Muscle of arm (tissue), 12 donors: ENCODE data around the gene PRPF6. TPM values are rescaled to one million over a fixed set of nuclear protein-coding genes. Genes with fewer than 3 reads are reported as not detected.
A peak's percentile ranks its signal among the peaks of the same experiment; 100 is the strongest.

Experiments used
- DNase-seq: peaks from one replicate; pipeline ENCODE4 v3.0.0-alpha.2; 2013
- polyA plus RNA-seq, 12 donors: library from polyadenylated mRNA; unstranded; fragments of 120-200 nt; gene quantifications; one replicate each; pipeline ENCODE4 v1.2.1, GENCODE V29; 2013; ENCODE audit not compliant: insufficient read length in 12 of 12

The PRPF6 gene
- polyA plus RNA-seq, 12 donors: 39.8 to 62.5 (median 50.7) TPM; not detected in 1

- DNase-seq: no peak
Observed at GRCh38 chr20:64058536-64058935, 77.6 kb downstream of the PRPF6 start.

DNA sequence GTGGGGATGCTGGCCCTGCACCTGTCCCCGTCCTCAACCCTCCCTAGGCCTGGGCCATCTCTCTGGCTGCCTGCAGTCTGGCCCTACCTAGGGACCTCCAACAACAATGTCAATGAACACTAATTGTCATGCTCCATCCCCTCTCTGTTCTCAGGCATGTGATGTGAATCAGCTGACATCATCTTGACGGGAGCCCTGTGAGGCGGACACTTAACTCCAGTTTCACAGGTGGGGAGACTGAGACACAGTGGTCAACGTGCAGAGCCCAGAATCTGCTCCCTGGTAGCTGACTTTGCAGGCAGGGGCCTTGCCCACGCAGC, 81.3 kb downstream of the PRPF6 start:
- DNase-seq: no peak

DNA sequence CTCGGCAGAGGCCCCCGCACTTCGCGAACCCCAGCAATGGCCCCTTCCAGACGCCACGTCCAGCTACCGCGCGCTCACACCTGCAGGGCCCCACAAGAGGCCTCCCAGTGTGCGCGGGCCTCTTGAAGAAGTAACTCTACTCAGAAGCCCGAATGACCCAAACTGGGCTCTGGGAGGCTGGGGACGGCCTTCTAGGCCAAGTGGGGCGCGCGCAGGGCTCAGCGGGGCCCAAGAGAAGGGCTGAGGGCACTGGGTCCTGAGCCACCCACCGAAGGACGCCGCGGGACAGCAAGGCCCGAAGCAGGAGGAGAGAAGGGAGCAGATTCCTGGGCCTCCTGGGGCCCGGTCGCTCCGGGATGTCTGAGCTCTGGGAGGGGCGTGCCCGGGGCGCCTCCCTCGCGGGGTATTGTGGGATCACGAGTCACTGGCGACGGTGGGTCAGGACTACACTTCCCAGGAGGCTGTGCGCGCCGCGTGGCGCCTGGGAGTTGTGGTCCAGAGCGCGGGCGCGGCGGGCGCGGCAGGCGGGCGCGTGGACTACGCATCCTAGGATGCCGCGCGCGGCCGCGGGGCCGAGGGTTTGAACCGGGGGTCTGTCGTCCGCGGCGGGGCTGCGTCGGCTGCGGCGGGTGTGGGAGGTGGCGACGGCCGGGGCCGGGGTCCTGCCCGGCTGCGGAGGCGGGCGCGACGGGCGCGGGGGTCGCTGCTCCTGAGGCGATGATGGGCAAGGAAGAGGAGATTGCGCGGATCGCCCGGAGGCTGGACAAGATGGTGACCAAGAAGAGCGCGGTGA, 81.9 kb downstream of the PRPF6 start, which contains the start of gene TCEA2:
TSS of gene TCEA2 (plus strand) at position 603 of the 793 bp plus-strand sequence. CDS start at position 718, 115 bp downstream.
- peak; percentile 97 for DNase-seq

- no peak for DNase-seq
Observed at GRCh38 chr20:64063389-64064144, 82.6 kb downstream of the PRPF6 start.

DNA sequence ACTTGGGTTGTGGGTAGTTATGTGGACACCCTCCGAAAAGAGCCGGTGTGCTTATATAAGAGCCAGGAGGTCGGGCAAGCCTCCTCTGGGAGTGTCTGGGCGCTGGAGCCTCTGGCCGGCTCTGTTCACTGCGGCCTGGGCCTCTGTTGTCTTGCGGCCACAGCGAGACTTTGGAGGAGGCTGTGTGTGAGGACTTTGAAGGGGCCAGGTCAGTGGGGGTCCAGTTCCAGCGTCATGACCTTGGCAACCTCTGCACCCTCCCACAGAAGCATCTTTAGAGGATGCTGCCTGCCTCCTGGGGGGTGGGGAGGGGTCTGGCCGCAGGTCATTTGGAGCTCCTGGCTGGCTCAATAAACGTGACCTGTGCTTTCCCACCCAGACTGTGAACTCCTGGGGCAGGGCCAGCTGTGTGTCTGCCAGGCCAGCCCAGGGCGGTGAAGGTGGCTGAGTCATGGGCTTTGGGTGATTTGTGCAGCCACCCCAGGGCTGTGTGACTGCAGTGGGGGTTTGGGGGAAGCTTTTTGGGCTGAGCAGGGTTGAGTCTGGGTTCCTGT, 83.3 kb downstream of the PRPF6 start:
- no peak for DNase-seq

GRCh38 chr20:64065062-64065973, 84.4 kb downstream of the PRPF6 start:
- DNase-seq: no peak

- DNase-seq: no peak
Observed at GRCh38 chr20:64065974-64066343, 85.0 kb downstream of the PRPF6 start.

DNA sequence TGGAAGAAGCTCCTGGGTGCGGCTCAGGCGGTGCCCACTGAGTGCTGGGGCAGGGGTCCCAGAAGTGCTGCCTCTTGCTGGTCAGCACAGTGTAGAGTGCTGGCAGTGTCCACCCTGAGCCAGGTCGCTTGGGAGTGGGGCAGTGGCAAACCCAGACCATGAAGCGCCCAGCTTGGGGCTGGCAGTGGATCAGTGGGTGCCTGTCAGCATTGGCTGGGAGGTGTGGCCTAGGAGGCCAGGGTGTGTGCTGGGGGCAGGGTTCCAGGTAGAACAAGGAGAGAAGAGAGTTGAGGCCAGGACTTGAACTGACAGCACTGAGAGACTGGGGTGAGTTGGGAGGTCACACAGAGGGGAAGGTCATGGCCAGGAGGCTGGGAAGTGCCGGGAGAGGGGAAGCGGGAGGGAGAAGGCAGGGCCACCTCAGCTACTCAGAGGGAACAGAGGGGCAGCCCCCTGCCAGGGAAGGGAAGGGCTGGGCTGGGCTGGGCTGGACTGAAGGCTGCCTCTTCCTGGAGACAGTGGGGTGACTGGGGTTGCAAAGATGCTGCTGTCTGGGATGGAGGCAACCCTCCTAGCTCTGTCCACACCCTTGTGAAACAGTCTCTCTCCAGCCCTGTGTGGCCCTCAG, 86.2 kb downstream of the PRPF6 start:
- no peak for DNase-seq

GRCh38 chr20:64067733-64068307, 86.9 kb downstream of the PRPF6 start:
- DNase-seq: no peak

DNA sequence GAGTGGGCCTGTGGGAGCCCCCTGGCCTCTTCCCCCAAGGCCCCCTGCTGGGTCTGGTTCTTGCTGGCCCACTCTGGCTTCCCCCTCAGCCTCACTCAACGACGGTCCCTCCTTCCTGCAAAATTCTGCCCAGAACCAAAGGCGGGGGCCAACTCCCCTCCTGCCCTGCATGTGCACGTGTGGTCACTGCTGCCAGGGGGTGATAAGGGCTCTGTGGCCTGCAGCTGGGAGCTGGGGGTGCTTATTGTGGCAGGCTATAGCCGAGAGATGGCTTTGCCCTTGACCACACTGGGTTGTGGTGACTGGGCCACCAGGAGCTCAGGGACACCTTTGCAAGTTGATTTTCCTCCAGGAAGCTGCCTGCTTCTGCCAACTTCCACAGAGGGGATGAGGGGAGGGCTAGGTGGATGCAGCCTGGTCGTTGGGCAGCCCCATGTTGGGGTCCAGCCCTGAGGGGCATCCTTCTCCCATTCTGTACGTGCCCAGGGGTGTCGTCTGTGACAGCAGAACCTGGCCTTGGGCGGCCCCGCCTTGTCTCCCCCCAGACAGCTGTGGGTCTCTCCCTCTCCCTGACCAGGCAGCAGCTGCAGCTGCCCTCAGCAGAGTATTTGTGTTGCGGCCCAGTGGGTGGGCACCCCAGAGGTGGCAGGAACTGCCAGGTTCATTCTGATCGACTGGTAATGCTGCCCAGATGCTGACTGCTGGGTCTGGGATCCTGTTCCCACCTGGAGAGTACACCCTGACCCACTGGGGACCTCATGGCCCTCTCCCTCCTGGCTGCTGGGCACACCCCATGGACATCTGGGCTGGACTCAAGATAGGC, 87.7 kb downstream of the PRPF6 start:
- DNase-seq: no peak

GRCh38 chr20:64069209-64069613, 88.3 kb downstream of the PRPF6 start:
- no peak for DNase-seq

DNA sequence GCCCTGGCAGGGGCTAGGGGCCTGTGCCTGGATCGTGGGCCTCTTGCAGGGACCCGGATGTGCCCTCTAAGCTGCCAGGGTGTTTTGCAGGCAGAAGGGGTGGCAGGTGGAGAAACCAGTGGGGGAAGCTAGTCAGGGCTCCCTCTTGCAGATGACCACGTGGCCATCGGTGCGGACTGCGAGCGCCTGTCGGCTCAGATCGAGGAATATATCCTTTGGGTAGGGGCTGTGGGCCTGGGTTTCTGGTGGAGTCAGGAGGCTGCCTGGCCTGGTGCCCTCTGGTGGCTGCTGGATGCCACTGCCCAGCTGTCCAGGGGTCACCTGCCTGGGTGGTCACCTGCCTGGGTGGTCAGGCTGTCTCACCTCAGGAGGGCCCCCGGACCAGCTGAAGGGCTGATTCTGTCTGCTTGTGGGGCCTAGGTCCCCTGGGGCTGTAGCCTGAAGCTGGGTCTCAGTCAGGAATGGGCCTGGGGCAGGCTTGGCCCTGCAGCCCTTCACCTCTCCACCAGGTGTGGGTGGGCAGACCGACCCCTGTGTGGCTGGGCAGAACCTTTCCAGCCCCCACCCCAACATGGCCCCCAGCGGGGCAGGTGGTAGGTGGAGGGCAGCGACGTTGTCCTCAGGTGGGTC, 88.8 kb downstream of the PRPF6 start:
- no peak for DNase-seq

DNA sequence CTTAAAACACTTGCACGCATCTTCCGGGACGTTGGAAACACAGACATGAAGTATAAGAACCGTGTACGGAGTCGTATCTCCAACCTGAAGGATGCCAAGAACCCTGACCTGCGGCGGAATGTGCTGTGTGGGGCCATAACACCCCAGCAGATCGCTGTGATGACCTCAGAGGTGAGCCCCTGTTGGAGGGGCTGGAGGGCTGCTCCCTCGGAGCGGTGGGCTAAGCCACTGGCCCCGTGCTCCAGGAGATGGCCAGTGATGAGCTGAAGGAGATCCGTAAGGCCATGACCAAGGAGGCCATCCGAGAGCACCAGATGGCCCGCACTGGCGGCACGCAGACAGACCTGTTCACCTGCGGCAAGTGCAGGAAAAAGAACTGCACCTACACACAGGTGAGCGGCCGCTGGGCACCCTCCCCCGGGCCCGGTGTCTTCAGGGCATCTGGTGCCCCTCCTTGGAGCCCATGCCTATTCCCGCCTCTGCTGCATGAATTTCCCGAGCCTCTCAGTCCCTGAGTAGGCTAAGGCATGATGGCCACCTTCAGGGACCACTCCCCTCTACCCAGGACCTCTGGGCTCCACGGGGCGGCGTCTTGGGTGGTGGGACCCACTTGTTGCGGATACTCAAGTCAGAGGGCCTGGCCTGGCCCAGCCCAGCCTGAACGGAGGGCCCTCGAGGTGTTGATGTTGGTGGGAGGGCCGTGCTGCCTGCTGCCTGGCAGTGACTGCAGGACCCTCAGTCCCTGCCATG, 89.5 kb downstream of the PRPF6 start:
- no peak for DNase-seq

DNA sequence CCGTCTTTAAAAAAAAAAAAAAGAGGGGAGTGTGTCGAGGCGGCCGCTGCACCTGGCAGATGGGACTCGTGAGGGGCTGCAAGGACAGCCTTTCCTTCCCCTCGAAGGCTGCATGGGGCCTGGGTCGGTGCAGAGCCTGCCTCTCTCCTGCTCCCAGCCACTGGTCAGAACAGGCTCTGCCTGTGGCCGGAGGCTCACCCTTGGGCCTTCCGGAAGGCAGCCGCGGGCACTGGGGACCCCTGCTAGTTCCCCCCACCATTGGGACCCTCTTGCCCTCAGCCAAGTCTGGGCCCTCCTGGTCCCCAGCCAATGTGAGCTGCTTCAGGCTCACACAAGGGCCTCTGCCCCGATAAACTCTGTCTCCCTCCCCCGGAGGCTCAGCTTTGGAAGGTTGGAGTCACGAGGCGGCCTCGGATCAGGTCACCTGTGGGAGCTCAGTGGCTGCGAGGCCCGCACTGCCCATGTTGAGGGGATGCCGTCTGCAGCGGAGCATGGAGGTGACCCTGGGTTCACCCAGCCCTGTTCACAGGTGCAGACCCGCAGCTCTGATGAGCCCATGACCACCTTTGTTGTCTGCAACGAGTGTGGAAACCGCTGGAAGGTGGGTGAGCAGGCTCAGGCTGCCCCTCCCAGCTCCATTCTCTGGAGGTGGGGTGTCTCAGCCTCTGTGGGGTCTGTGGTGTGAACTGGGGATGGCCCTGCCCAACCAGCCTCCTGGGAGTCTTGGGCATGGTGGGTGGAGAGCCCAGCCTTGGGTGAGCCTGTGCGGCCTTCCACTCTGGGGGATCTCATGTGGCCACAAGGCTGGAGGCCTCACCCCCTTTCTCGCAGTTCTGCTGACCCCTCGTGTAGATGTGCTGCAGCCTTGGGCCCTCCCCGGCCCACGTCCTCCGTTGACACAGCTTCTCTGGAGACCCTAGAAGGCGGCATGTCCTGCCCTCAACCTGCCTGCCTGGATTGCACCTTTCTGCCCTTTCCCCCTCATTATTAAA, 90.7 kb downstream of the PRPF6 start:
- no peak for DNase-seq

DNA sequence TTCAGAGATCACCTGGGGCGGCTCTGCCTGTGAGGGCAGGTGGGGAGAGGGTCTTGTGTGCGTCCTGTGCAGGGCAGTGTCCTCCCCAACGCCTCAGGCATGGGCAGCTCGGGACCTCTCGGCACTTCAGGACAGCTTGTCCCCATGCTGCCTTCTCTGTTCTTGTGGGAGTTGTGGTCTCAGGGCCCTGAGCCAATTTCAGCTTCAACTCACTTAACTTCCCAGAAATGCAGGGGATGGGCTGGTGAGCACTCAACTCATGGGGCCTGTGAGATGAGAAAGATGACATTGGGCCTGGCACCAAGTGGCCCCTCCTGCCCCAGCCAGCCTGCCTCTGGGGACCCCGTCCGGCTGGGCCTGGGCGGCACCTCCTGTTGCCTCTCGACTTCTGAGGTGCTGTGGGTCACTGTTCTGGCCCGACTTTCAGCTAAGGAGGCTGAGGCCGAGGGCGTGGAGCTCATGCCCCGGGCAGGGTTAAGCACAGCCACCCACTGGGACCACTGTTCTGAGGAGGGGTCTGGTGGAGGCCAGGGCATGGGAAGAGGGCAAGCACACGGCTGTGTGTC, 91.6 kb downstream of the PRPF6 start:
- no peak for DNase-seq

GRCh38 chr20:64073476-64074183, 92.7 kb downstream of the PRPF6 start:
- no peak for DNase-seq
